Sciatic nerve (tissue), 2 donors: ENCODE results near the gene TUBB2B. TPM values are rescaled to one million over a fixed set of nuclear protein-coding genes. Genes with fewer than 3 reads are reported as not detected.
"Not testable (repeated sequence)": the region's sequence is repeated elsewhere in the genome, so short reads cannot be mapped to it uniquely, and the experiment has no call there.

Source experiments
- ATAC-seq: fragments of 200-7000 bp; cut with Tn5 transposase; one replicate; pipeline ENCODE4 v1.9.1; 2020; ENCODE audit warnings: mild to moderate bottlenecking, moderate library complexity
- DNase-seq: peaks from one replicate; pipeline ENCODE4 v3.0.0-alpha.2; 2020; ENCODE audit warnings: low spot score
- intact Hi-C: fragments of 100-400 bp; cut with DNase I; formaldehyde crosslinking; loops from one replicate; pipeline ENCODE4 v1.14.2; 2022
- total RNA-seq: library from RNA; stranded (reverse); fragmentation: NEBNext Ultra II Directional; extraction: Animal tissue kit (Norgen Biotek cat#: 25700); gene quantifications from one replicate; pipeline ENCODE4 v1.2.1, GENCODE V29; 2021
- donor health status: DM: no; HTN: no; CAD: no.
- donor health status: DM: no; HTN: no; CAD: no.

The TUBB2B gene
- total RNA-seq, 1 donor from 2014 or later, result 39.4 TPM

DNA sequence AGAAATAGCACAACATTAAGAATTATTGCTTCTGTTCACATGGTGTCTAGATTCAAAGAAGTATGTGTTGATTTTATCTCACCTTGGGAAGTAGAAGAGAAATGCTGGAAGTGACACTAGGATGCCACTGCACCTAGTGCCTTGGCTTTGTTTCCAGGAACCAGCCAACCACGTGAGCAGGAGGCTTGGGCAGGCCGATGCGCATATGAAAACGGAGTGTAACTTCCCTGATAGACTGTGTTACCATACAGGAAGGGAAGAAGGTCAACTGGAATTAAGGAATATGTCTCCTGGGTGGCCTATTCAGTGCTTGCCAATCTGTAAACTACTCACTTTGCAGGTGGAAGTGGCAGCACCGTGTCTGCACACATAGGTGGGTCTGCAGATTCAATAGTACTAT, 28.1 kb downstream of the TUBB2B start:
- no peak for DNase-seq
- intact Hi-C loops, result no loop called here
- ATAC-seq, result no peak

DNA sequence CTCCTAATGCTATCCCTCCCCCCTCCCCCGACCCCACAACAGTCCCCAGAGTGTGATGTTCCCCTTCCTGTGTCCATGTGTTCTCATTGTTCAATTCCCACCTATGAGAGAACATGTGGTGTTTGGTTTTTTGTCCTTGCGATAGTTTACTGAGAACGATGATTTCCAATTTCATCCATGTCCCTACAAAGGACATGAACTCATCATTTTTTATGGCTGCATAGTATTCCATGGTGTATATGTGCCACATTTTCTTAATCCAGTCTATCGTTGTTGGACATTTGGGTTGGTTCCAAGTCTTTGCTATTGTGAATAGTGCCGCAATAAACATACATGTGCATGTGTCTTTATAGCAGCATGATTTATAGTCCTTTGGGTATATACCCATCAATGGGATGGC, 29.7 kb downstream of the TUBB2B start:
- ATAC-seq, DNase-seq, intact Hi-C loops: not testable (repeated sequence)

DNA sequence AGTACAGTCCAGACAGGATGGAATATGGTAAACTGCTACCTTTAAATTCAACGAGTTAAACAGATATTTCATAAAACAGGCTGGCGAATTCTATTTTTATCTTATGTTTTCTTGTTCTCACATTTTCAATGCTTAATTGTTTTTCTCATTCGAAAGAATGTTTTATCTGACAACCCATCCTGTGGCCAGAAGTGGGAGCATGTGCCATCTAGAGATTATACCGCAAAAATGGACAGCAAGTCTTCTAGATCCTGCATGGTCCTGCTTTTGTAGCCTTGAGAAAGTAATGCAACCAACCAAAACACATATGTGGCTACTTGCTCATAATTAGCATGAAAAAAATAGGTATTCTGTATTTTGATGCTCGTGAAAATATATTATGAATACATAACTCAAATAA, 30.7 kb downstream of the TUBB2B start:
- intact Hi-C loops, result no loop called here
- DNase-seq (no peak), ATAC-seq (no peak)

DNA sequence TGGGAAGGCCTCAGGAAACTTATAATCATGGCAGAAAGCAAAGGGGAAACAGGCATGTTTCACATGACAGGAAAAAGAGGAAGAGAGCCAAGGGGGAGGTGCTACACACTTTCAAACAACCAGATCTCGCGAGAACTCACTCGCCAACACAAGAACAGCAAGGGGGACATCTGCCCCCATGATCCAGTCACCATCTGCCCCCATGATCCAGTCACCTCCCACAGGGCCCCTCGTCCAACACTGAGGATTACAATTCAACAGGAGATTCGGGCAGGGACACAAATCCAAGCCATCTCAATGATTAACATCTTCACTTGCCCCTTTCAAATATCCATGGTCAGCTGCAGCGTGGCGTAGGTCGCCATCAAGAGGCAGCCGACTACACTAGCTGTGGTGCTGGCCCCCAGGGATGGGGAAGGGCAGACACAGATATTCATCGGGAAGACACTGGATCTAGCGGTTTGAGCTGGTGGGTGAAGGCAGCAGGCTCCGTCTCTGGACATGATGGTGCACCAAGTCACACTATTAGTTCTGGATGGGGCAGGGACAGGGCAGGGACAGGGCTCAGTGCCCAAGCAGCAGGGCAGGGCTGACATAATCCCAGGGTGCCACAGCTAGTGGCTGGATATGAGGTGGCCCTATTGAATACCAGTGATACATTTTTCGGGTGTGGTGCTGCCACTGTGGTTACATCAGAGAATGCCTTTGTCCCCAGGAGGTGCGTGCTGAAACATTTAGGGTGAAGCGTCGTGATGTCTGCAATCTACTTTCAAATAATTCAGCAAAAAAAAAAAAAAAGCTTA, 31.6 kb downstream of the TUBB2B start:
- peak; percentile 22 for ATAC-seq
- no peak for DNase-seq
- intact Hi-C loops, result no loop called here

DNA sequence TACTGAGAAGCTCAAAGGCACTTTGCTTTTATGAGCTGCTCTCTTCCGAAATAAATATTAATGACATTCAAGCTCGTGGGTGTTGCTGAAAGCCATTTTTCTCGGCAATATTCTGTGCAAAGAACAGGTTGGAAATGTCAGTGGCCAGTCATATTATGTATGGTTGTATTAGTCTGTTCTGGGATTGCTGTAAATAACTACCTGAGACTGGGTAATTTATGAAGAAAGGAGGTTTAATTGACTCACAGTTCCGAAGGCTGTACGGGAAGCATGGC, 32.1 kb downstream of the TUBB2B start:
- ATAC-seq, result no peak
- intact Hi-C loops, result no loop called here
- no peak for DNase-seq

DNA sequence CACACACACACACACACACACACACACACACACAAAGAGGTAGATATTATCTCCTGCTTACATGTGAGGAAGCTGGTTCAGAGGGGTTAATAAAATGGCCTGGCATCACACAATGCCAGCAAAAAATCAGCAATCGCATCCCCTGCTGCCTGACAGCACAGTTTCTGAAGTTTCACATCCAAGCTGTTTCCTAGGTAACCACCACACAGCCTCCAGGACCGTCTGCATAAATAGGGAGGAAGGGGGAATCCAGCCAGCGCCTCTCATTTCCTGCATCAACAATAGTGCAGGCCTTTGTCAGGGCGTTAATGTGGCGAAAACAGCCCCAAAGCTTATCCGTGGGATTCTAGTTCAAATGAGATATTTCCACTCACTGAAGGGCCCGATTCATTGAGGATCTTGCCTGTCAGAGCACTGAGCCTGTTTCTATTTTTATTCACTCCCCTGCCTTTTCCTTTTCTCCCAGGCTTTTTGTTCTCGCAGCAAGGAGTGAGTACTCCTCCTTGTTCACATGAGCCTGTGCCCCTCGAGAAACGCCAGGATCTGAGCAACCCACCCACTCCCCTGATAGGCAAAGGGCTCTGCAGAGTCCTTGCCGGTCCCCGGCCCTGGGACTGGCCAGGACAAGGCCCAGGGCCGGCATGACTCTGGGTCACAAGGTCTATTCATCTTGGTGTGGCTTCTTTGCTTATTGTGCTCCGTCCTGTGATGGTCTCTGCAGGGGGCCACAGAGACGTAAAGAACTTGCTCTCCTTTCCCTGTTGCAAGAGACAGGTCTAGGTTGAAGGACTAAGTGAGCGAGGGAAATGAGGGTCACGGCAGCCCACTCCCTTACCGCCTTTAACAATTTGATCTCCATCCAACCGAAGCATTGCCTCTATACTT, 32.7 kb downstream of the TUBB2B start:
- intact Hi-C loops, result no loop called here
- ATAC-seq, result peak; percentile 75
- DNase-seq, result no peak

DNA sequence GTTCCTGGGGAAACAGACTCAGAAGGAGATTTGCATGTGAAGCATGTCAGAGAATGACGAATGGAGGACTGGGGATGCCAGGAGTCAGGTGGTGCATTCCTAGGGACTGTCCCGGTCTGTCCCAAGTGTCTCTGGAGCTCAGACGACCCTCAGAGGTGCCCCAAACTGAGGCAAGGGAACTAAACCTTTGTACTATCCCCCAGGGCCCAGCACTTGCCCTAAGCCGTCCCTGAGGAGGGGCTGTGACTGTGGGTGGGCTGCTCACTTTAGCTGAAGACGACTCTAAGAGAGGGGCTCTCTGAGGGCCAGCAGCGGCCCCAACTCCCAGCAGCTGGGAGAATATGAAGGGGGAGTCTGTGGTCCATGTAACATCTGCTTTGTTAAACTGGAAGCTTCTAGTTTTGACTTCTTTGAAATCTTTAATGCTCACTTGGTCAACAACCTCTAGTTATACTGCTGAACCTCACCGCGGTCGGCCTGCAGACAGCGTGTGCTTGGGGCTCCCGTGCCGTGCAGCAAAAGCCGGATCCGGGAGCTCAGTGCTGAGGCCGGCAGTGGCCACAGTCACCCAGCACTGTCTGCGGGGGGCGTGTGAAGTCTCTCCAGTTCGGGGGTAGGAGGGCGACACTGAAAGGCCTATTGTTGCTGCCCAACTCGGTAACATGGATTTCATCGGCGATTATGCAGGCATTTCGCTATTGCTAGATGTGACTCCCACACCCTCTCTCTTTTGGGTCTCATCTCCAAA, 34.2 kb downstream of the TUBB2B start:
- intact Hi-C loops, result no loop called here
- ATAC-seq (peak; percentile 60), DNase-seq (no peak)

DNA sequence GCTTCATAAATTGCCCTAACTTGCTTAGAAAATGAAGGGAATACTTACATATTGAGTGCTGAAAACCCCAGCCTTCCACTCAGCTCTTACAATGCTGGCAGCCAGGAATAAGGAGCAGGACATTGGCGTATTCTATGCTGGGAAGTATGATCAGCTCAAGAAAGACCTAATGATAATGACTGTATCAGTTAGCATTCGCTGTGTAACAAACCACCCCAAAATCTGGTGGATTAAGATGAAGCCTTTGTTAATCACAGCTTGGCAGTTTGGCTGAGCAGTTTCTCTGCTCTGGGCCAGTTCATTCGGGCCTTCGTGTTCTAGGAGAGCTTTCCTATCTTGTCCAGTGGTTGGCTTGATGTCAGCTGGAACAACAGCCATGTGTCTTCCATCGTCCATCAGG, 36.7 kb downstream of the TUBB2B start:
- intact Hi-C loops, result no loop called here
- no peak for ATAC-seq

DNA sequence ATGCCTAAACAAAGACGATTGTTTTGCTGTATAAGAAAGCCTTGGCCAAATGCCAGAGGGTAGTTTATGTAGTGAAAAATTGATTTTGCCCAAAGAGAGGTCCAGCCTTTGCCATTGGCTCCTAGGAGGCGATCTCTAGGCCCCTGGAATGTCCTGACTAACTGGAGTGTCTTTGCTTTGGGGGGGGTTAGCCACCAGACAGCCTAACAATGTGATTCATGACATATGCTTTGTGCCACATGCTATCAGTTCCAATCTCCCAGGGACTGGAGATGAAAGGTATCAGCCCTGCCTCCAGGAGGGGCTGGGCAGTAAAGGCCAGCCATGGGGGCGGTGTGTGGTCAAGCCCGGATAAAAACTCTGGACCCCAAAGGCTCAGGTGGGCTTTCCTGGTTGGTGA, 37.4 kb downstream of the TUBB2B start:
- intact Hi-C loops, result no loop called here

More for the DNA sequence above, 36.7 kb downstream of the TUBB2B start:
- no peak for DNase-seq

DNA sequence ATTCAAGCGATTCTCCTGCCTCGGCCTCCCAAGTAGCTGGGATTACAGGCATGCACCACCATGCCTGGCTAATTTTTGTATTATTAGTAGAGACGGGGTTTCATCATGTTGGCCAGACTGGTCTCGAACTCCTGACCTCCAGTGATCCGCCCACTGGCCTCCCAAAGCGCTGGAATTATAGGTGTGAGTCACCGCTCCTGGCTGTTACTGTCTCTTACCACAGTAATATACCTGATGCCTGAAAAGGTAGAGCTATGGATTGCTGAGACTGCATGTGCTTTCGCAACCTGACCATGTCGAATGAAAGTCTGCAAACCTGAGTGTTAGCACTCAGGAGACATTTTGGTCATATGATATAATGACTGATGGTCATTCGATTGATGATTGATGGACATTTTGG, 38.3 kb downstream of the TUBB2B start:
- ATAC-seq, intact Hi-C loops, DNase-seq: not testable (repeated sequence)

More for the DNA sequence above, 37.4 kb downstream of the TUBB2B start:
- ATAC-seq, result no peak
- no peak for DNase-seq

DNA sequence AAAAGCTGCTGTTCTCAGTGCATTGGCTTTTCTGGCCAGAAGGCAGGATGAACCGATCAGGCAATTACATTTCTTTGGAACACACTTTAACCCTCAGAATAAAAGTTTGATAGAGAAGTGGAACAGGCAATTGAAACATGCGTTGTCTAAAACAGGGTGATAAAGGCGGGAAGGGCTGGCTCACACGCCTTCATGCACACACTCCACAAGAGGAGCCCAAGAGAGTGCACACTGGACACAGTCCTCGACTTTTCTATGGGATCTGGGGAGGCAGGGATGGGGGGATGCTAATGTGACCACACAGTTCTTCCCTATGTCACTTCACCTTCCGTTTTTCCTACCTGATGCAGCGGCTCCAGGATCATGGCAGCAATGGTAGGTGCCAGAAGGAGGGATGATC, 39.2 kb downstream of the TUBB2B start:
- DNase-seq (no peak), ATAC-seq (no peak)
- intact Hi-C loops, result no loop called here

DNA sequence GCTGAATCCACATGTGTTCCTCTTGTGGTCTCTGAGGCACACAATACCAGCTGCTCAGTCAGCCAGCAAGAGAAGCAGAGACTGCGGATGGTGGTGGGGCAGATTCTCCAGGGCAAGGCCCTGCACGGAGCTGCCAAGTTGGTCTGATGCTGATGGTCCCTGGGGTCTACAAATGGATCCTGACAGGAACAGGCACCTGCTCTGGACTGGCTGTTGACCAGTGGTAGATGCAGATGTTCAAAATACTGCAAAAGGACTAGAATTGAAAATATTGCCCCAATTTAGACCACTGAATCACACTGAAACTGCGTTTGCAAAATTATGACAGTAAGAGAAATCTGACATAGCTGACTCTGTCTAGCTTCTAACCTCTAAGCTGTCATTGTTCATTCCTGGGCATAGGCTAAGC, 40.5 kb downstream of the TUBB2B start:
- no peak for DNase-seq
- intact Hi-C loops, result no loop called here
- ATAC-seq, result no peak

DNA sequence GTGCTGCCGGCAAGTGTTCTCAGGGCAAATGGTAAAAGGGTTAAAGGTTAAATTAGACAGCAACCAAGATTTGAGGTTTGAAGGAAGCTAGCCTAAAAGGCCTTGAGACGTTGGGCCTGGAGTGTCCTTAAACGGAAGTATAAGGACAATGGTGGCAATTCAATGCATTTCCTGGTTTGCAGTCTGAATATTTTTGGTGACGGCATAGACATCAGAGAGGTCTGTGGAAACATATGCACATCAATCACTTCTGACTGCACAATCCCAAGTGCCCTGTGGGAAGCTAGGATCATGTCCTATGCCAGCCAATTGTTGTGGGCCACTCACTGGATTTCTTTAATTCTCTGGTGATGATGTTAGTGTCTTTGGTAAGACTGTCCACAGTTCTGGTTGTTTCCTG, 44.4 kb downstream of the TUBB2B start:
- no peak for DNase-seq
- intact Hi-C loops, result no loop called here
- ATAC-seq, result no peak

DNA sequence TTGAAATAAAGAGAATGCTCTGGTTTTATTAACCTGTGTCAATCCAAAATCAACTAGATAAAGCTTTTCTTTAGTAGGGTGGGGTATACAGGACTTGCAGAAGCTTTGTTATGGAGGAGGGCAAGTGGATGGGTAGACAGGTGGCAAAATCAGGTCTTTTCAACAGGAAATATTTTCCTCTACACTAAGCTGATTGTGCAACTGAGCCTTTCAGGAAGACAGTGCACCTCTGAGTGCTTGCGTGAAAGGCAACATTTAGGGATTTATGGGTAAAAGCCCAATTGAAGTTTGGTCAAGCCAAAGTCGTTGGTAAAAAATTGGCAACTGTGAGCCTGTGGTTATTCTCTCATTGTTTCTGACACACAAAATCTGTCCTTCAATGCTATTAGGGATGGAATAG, 46.3 kb downstream of the TUBB2B start:
- intact Hi-C loops, result no loop called here
- ATAC-seq, result no peak
- no peak for DNase-seq

DNA sequence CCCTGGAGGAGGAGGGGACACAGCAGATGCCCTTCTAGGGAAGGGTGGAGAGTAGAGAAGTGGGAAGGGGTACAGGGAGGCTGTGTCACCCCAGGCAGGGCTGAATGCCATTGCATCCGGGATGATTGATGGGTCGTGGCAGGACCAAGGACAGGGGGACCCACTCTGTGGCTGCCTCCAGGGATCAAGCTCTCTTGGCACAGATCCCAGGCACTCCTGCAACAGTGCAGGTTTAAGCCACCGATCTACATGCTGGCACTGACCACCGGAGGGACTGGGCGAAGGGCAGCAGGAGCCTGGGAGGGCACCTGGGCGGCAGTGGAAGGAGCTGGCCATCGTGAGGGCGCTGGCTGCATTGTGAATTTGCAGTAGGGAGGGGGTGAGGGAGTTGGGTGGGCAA, 47.5 kb downstream of the TUBB2B start:
- peak; percentile 56 for ATAC-seq
- DNase-seq, intact Hi-C loops: not testable (repeated sequence)

DNA sequence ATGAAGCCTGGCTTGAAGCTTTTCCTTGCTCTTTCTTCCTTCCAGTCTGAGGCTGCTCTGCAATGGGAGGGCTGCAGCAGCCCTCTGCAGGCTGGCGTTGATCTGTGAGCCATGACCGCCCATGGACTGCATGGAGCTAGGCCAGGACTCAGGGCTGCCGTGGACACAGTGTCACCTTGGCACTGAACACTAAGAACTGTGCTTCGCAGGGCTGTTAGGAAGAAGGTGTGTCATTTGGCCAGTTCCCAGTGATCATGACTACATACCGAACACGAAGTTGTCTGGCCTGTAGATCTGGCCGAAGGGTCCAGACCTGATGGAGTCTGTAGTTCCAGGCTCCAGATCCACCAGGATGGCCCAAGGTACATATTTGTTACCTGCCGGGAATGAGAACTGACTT, 48.8 kb downstream of the TUBB2B start:
- ATAC-seq, DNase-seq, intact Hi-C loops: not testable (repeated sequence)

DNA sequence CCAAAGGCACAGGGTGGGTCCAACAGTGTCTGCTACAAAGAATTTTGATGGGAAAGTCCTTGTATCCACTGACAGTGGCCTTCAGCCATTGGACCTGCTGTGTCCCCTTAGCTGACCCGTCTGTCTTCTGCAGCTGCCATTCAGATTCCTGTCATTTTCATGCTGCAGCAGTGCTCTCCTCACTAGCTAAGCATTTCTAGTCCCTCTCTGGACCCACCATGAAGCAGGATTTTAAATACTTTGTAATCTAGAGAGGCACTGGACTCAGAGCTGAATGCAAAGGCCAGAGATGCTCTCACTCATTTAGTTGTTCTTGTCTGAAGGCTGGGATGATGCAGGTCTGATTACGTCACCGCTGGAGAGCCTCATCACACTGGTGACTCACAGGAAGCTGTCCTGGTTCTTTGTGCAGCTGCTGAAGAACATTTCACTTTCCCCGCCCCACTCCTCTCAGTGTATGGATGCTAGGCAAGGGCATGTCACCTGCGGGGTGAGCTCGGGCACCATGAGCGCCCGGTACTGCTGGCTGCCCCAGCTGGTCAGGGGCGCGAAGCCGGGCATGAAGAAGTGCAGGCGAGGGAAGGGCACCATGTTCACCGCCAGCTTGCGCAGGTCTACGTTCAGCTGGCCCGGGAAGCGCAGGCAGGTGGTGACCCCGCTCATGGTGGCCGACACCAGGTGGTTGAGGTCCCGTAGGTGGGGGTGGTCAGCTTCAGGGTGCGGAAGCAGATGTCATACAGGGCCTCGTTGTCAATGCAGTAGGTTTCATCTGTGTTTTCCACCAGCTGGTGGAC, 50.7 kb downstream of the TUBB2B start:
- peak; percentile 44 for ATAC-seq
- no peak for DNase-seq

DNA sequence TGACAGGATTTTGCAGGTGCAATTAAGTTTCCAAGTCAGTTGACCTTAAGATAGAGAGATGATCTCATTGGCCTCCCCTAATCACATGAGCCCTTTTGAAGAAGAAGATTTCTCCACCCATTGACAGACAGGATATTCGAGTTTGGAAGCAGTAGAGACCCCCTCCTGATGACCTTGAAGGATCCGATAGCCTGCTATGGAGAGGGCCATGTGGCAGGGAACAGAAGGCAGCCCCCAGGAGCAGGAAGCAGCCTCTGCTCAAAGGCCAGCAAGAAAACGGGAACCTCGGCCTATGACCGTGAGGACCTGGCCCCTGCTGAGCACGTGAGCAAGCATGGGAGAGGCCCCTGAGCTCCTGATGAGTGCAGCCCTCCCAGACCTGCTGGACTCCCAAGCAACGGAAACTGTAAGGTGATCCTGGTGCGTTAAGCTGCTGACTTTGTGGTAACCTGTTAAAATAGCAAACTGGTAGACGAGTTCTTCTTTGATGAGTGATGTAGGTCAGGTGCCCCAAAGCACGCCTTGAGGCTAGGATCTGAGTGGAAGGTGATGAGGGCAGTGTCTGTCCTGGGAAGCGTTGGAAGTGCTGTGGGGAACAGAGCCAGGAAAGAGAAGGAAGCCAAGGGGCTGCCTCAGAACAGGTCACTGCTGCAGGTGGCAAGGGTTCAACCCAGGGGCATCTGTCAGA, 51.6 kb downstream of the TUBB2B start:
- no peak for ATAC-seq
- intact Hi-C loops, result no loop called here
- DNase-seq, result no peak

More for the DNA sequence above, 50.7 kb downstream of the TUBB2B start:
- intact Hi-C loops, result no loop called here
